ELF-1 (cell line): ENCODE measurements around the gene SNRK.

Source experiments
- DNase-seq: peaks from one replicate; pipeline ENCODE4 v3.0.0-alpha.2; 2016; ENCODE audit warnings: low read depth, low spot score

Gene SNRK

DNA sequence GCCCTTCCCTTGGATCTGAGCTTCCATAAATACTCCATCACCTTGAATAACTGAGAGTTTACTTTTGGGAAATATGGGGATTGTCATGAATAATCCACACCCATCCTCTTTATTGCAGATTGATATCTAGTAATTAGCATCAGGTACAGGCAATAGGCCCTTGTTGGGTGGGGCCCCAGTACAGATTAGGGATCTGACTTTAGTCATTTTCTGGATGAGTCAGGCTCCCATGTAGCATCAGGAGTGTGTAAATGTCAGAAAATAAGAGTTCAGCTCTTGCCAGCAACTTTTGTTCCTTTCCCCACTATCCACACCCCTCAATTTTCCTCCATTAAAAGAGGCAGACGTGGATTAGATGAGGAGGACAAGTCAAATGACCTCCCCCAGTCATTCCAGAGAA lies 17.7 kb upstream of the SNRK start:
- DNase-seq: no peak

DNA sequence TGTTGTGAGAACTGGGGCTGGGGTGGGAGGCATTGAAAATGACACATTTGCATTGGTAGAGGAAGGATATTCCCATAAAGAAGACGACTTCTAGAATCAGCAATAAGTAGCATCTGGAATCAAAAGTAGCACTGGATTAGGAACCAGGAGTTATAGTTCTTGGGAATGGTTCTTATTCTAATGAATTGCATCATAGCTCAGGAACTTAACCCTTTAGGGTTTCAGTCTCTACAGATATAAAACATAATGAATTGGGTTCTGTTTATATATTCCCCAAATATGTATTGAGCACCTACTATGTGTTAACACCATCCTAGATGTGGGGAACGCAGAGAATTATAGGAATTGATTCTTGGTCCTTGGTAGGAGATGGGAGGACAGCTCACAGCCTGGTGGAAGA lies 16.3 kb upstream of the SNRK start:
- DNase-seq: no peak

DNA sequence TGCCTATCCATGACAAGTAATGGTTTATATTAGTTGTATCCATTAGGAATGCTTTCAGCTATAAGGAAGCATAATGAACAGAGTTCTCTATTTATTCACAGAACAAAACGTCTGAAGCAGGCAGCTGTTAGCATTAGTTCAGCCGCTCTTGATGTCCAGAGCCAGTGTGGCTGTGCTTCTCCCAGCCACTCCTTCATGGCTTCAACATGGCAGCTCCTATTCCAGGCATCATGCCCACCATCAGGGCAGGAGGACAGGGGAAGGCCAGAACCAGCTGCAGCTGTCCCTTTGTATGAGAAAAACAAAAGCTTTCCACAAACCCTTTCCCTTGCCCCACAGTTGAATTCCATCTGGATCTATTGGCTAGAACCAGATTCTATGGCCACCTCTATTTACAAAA lies 12.9 kb upstream of the SNRK start:
- no peak for DNase-seq

GRCh38 chr3:43279082-43279481 lies 7.3 kb upstream of the SNRK start:
- DNase-seq: no peak

DNA sequence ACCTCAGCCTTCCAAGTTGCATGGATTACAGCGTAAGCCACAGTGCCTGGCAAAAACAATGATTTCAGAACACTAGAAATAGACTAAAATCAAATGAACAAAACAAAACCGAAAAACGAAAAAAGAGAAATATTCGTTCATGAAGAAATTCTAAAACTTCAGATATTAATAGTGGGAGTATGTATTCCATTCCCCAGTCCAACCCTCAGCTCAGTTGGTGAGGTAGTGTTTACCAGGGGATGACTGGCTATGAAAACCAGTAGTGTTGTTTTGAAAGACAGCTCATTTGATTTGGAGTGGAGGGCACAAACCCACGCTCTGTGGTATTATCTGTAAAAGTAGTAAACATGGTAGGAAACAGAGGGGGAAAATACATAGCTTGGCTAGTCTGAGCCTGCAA lies 6.8 kb upstream of the SNRK start:
- DNase-seq: no peak

- no peak for DNase-seq
Observed at GRCh38 chr3:43281020-43281419, 5.3 kb upstream of the SNRK start.

- no peak for DNase-seq
Observed at GRCh38 chr3:43284171-43284570, 2.2 kb upstream of the SNRK start.

DNA sequence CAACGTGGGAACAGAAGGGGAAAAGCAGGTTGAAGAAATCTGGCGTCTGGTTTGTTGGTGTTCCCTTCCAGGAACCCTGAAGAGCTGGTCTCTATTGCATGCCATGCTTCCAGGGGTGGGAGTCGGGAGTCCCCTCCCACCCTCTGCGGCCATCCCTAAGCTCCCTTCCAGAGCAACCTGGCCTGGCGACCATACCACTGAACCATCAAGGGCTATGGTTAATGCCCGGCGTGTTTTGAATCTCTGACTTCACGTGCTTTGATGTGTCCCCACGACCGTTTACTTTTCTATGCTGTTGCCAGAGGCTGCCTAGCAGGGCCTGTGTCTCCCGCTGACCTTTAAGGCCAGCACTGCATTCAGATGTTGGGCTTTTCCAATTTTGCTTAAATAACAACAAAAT lies 696 bp upstream of the SNRK start:
- DNase-seq: peak; percentile 50

DNA sequence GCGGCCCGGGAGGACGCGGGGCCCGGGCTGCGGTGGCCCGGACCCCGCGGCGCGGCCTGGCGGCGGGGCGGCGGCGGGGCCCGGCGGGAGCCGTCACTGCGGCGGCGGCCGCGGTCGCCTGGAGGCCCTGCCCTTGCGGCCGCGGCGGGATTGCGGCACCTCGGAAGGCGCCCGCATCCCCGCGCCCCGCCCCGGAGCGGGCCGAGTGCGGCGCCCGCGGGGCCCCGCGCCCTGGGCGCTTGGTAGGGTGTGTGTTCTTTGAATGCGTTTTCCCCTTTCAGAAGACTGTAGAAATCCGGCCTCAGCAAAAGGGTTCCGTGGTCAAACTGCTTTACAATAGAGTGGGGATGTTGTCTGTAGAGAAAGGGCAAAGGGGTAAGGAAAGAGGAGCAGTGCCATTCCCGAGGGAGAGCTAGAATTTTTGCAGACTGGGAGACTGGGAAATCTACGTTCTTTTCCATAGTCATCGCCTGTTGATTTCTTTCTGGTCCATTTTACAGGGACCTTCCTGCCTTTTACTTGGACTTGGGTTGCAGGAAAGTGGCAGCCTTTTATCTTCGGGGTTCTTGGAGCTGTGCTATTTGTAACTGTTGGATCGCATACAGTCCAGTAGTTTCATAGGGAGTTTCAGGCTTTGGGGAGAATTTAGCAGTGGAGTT lies 630 bp downstream of the SNRK start:
- peak; percentile 24 for DNase-seq

GRCh38 chr3:43287500-43287873 lies 1.1 kb downstream of the SNRK start:
- peak; percentile 2 for DNase-seq

DNA sequence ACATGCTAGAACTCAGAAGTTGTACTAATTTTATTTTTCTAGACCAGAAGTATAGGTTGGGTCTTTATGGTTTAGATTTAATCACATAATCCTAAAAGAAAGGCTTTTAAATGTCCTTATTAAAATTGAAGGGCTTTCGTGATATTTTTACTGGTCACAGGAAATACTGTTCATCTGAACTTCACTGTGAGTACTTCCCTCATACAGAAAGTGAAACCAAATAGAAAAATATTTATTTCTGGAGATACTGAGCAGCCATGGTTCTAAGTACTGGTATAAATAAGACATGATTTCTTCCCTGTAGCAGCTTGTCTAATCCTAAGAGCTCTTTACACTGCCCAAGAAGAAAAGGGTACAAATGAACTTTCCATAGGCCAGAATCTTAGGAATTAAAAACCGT lies 2.0 kb downstream of the SNRK start:
- no peak for DNase-seq

- peak; percentile 2 for DNase-seq
Observed at GRCh38 chr3:43288850-43289249, 2.5 kb downstream of the SNRK start.

GRCh38 chr3:43289401-43289800 lies 3.1 kb downstream of the SNRK start:
- DNase-seq: no peak

GRCh38 chr3:43289841-43290470 lies 3.6 kb downstream of the SNRK start:
- DNase-seq: no peak

DNA sequence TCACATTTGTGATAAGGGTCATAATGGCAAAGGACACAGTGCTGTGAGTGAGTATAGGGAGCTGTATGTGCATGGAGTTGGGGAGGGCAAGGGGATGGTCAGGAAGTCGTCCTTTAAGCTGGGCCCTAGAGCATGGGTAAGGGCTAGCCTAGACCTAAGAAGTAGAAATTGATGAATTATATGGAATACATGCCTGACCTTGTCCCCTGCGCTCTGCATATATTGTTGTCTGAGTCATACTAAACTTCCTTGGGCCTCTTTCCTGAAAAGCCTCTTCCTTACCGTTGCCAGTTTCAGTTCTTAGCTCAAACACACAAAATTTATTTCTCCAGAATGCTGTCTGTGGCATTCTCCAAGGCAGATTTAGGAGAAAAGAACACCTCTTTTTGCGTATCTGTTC lies 4.6 kb downstream of the SNRK start:
- DNase-seq: no peak

GRCh38 chr3:43291546-43291945 lies 5.2 kb downstream of the SNRK start:
- no peak for DNase-seq

- no peak for DNase-seq
Observed at GRCh38 chr3:43294975-43295374, 8.6 kb downstream of the SNRK start.

DNA sequence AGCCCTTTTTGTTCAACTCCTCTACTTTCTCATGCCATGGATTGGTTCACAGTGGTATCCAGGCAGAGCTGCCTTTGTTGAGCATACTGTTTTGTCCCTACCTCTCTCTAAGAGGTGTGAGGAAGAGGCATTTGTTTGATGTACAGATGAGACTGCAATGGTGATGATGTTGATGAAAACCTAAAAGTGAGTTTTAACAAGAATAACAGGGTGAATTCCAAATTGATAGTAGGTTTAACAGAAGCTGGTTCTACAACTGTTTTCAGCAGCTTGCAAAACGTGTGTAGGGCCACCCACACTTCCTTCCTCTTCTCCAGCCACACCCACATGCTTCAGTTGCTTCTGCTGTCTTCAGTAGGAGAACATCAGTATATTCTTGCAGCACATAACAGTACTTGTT lies 10.2 kb downstream of the SNRK start:
- no peak for DNase-seq

- DNase-seq: no peak
Observed at GRCh38 chr3:43298292-43298691, 12.0 kb downstream of the SNRK start.

- DNase-seq: no peak
Observed at GRCh38 chr3:43298761-43299160, 12.4 kb downstream of the SNRK start.

GRCh38 chr3:43302116-43302880 lies 16.0 kb downstream of the SNRK start:
- no peak for DNase-seq

GRCh38 chr3:43304126-43304525 lies 17.8 kb downstream of the SNRK start:
- no peak for DNase-seq

- DNase-seq: no peak
Observed at GRCh38 chr3:43307226-43307625, 20.9 kb downstream of the SNRK start.
